K562 (cell line): Measurements from ENCODE around the gene DKC1. TPM values are rescaled to one million over a fixed set of nuclear protein-coding genes. Genes with fewer than 3 reads are reported as not detected.

Source experiments
- MGA ChIP-seq: fragments of 450-650 bp; IDR thresholded peaks from 2 replicates; pipeline ENCODE4 v1.6.1; 2016; ENCODE audit warnings: mild to moderate bottlenecking, moderate library complexity
- TBP ChIP-seq: optimal IDR thresholded peaks from 2 replicates; pipeline ENCODE3; 2011; ENCODE audit warnings: low read depth, low read length, improper control_type of control experiment
- VEZF1 ChIP-seq: fragments of 200-800 bp; sonication (Bioruptor generic); IDR thresholded peaks from 2 replicates; pipeline ENCODE4 v1.6.1; 2017; ENCODE audit warnings: missing genetic modification characterization, missing compliant biosample characterization
- ZNF592 ChIP-seq: fragments of 450-650 bp; IDR thresholded peaks from 2 replicates; pipeline ENCODE4 v1.6.1; 2017; ENCODE audit warnings: antibody characterized with exemption, mild to moderate bottlenecking
- ZNF766 ChIP-seq: fragments of 200-800 bp; sonication (Bioruptor generic); conservative IDR thresholded peaks from 2 replicates; pipeline ENCODE4 v1.6.1; 2016; ENCODE audit warnings: missing genetic modification characterization, missing compliant biosample characterization
- polyA plus RNA-seq, 8 experiments: library from polyadenylated mRNA; depleted of rRNA in 4 of 8; stranded (reverse) in 5 of 8; unstranded in 3 of 8; fragments of >200 nt; fragmentation: Nextera tagmentation in 2 of 8; fragmentation: Illumina TruSeq in 1 of 8; extraction: Ambion mirVana in 2 of 8; extraction: Trizol in 1 of 8; gene quantifications; 2 replicates each; pipeline versions ENCODE4 v1.2.1 to v1.2.3, GENCODE V29; 2011 to 2014; ENCODE audit warnings: inconsistent platforms in 1 of 8, missing spikeins in 1 of 8
- total RNA-seq, 7 experiments: library from RNA; depleted of rRNA in 6 of 7; stranded (reverse); fragments of >200 nt in 6 of 7; fragmentation: Illumina TruSeq in 2 of 7; extraction: Trizol in 2 of 7; gene quantifications; 2 replicates each; pipeline versions ENCODE4 v1.2.1 to v1.2.3, GENCODE V29; 2011 to 2021; ENCODE audit warnings: low replicate concordance in 1 of 7

Gene DKC1
- total and polyA plus RNA-seq, 9 of the 15 experiments (the other 6 are each of a cell fraction or from before 2014, with no cell fraction given): 205 to 313 (median 219) TPM

- TF ChIP-seq MGA: peak; percentile 72
- TF ChIP-seq ZNF592: no peak; the same call in 1 of the 2 replicates
- TF ChIP-seq TBP: peak; percentile 66
- TF ChIP-seq VEZF1 (CRISPR knock-in tag): peak; percentile 80
- TF ChIP-seq ZNF766: no peak
Observed at GRCh38 chrX:154762537-154763296, at the start of gene DKC1 (continued).
